HepG2 (cell line): ENCODE data around the gene PTPN14. TPM values are rescaled to one million over a fixed set of nuclear protein-coding genes. Genes with fewer than 3 reads are reported as not detected.

Experiments used
- ATAC-seq: fragments of 200-7000 bp; cut with Tn5 transposase; 3 replicates; pipeline ENCODE4 v1.9.1; 2020; ENCODE audit warnings: mild to moderate bottlenecking, moderate library complexity
- BruUV-seq: library from RNA; stranded (reverse); fragments of 400-500 nt; replicated peaks from 2 replicates; lab custom pipeline; 2021; lab: Mats Ljungman, UMichigan
- CTCF ChIA-PET: fragments of 300-600 bp; formaldehyde crosslinking; extraction: SDS; loops from one replicate; lab custom pipeline; 2021; ENCODE audit warnings: low total read pairs, inconsistent platforms, low intra/inter-chr PET ratio; lab: Yijun Ruan, JAX
- POLR2A ChIA-PET: fragments of 350-600 bp; sonication (Branson Sonifier 250); formaldehyde crosslinking; loops from one replicate; lab custom pipeline; 2020; ENCODE audit warnings: antibody characterized with exemption, inconsistent platforms; lab: Yijun Ruan, JAX
- DNase-seq: peaks from one replicate; pipeline ENCODE4 v3.0.0-alpha.2; 2015; ENCODE audit warnings: low spot score
- FAIRE-seq: peaks from 3 replicates; lab custom pipeline; 2011; peaks lifted over from hg19 to GRCh38; lab: Jason Lieb, UNC
- H2AFZ ChIP-seq: one replicate; pipeline ENCODE4 v1.6.1; 2011; ENCODE audit warnings: low read length, inconsistent platforms
- H3K27ac ChIP-seq: fragments of 300-600 bp; 3 replicates; pipeline ENCODE4 v1.8.0; 2011; ENCODE audit warnings: mixed run types, mild to moderate bottlenecking, mixed read lengths, low read length, inconsistent platforms; ENCODE audit not compliant: insufficient read depth; ENCODE audit errors: extremely low read length
- H3K27me3 ChIP-seq, 2 experiments: fragments of 200-600 bp in 1 of 2; 2 replicates in 1 of 2; 3 replicates in 1 of 2; pipeline versions ENCODE4 v1.6.0 to v1.8.0; 2011; ENCODE audit warnings: low read length in 2 of 2, mild to moderate bottlenecking in 2 of 2, moderate library complexity in 2 of 2, inconsistent platforms in 1 of 2; ENCODE audit not compliant: insufficient read depth in 2 of 2, control insufficient read depth in 1 of 2
- H3K36me3 ChIP-seq, 2 experiments: fragments of 200-600 bp in 1 of 2; replicated peaks in 1 of 2; 2 replicates in 1 of 2; 3 replicates in 1 of 2; pipeline versions ENCODE4 v1.5.1 to v1.8.0; 2011; ENCODE audit warnings: low read length in 2 of 2, inconsistent platforms in 1 of 2; ENCODE audit not compliant: insufficient read depth in 2 of 2, control insufficient read depth in 1 of 2
- H3K4me1 ChIP-seq: 2 replicates; pipeline ENCODE4 v1.5.1; 2012; ENCODE audit warnings: low read length, inconsistent platforms; ENCODE audit not compliant: insufficient read depth
- H3K4me2 ChIP-seq: 2 replicates; pipeline ENCODE4 v1.6.0; 2011; ENCODE audit warnings: low read depth, low read length, inconsistent platforms
- H3K4me3 ChIP-seq, 3 experiments: fragments of 200-600 bp in 1 of 3; sonication (generic), shearing (Covaris generic) in 1 of 3; replicated peaks in 1 of 3; 2 replicates each; pipeline ENCODE4 v1.5.1; 2011 to 2016; ENCODE audit warnings: low read length in 3 of 3, inconsistent platforms in 2 of 3, low read depth in 2 of 3, mild to moderate bottlenecking in 2 of 3, control low read depth in 1 of 3, mixed read lengths in 1 of 3; ENCODE audit not compliant: insufficient read depth in 1 of 3
- H3K79me2 ChIP-seq: one replicate; pipeline ENCODE4 v1.6.1; 2011; ENCODE audit warnings: low read length, inconsistent platforms; ENCODE audit not compliant: insufficient read depth
- H3K9ac ChIP-seq: 2 replicates; pipeline ENCODE4 v1.6.0; 2011; ENCODE audit warnings: mild to moderate bottlenecking, low read depth, low read length, inconsistent platforms; ENCODE audit not compliant: insufficient read depth
- H3K9me3 ChIP-seq: 2 replicates; pipeline ENCODE4 v1.5.1; 2012; ENCODE audit warnings: mild to moderate bottlenecking, low read length
- H4K20me1 ChIP-seq: 2 replicates; pipeline ENCODE4 v1.6.0; 2011; ENCODE audit warnings: inconsistent platforms, mild to moderate bottlenecking, low read length, moderate library complexity; ENCODE audit not compliant: insufficient read depth
- FOXA3 ChIP-seq: IDR thresholded peaks from 2 replicates; pipeline ENCODE4 v1.6.1; 2016; ENCODE audit warnings: missing genetic modification reagents, missing compliant biosample characterization
- FOXP1 ChIP-seq, 2 experiments: fragments of 450-650 bp in 1 of 2; IDR thresholded peaks; 2 replicates each; pipeline ENCODE4 v1.6.1; 2017 to 2018; ENCODE audit warnings: antibody characterized with exemption in 1 of 2
- HNRNPUL1 ChIP-seq: fragments of 200-400 bp; formaldehyde crosslinking; IDR thresholded peaks from 2 replicates; pipeline ENCODE4 v1.6.1; 2017; ENCODE audit warnings: low read depth, mild to moderate bottlenecking, low read length, moderate library complexity
- NFIC ChIP-seq: IDR thresholded peaks from 2 replicates; pipeline ENCODE4 v1.6.1; 2012; ENCODE audit warnings: mild to moderate bottlenecking, low read length, inconsistent platforms
- ONECUT2 ChIP-seq: sonication (generic); formaldehyde crosslinking; IDR thresholded peaks from 2 replicates; pipeline ENCODE4 v1.4.0; 2020; ENCODE audit warnings: missing genetic modification reagents
- PCBP2 ChIP-seq: fragments of 200-400 bp; formaldehyde crosslinking; optimal IDR thresholded peaks from 2 replicates; pipeline ENCODE3; 2018; ENCODE audit warnings: low read length, low read depth; ENCODE audit not compliant: poor library complexity, severe bottlenecking
- PITX1 ChIP-seq: sonication (generic); formaldehyde crosslinking; IDR thresholded peaks from 2 replicates; pipeline ENCODE4 v1.5.1; 2020; ENCODE audit warnings: mild to moderate bottlenecking, missing genetic modification reagents
- PRDM10 ChIP-seq: sonication (generic); formaldehyde crosslinking; IDR thresholded peaks from 2 replicates; pipeline ENCODE4 v1.4.0; 2020; ENCODE audit warnings: low read depth, missing genetic modification reagents
- REST ChIP-seq, 2 experiments: IDR thresholded peaks; 2 replicates each; pipeline ENCODE4 v1.6.1; 2011 to 2012; ENCODE audit warnings: low read length in 2 of 2, borderline replicate concordance in 1 of 2, low read depth in 1 of 2, mild to moderate bottlenecking in 1 of 2, moderate library complexity in 1 of 2
- SALL2 ChIP-seq: sonication (generic); formaldehyde crosslinking; IDR thresholded peaks from 2 replicates; pipeline ENCODE4 v1.8.1; 2023; ENCODE audit warnings: mild to moderate bottlenecking, missing genetic modification reagents, inconsistent platforms
- SAP130 ChIP-seq: IDR thresholded peaks from 2 replicates; pipeline ENCODE4 v1.6.1; 2016; ENCODE audit warnings: low read depth
- STAG1 ChIP-seq: sonication (generic); formaldehyde crosslinking; IDR thresholded peaks from 2 replicates; pipeline ENCODE4 v1.4.0; 2020; ENCODE audit warnings: missing genetic modification reagents
- TBX2 ChIP-seq: sonication (generic); formaldehyde crosslinking; IDR thresholded peaks from 2 replicates; pipeline ENCODE4 v1.5.0; 2020; ENCODE audit warnings: missing genetic modification reagents, mild to moderate bottlenecking, borderline replicate concordance
- ZFP1 ChIP-seq: IDR thresholded peaks from 2 replicates; pipeline ENCODE4 v1.6.1; 2016
- ZNF331 ChIP-seq: sonication (generic); formaldehyde crosslinking; IDR thresholded peaks from 2 replicates; pipeline ENCODE4 v1.4.0; 2020; ENCODE audit warnings: missing genetic modification reagents
- ZNF580 ChIP-seq: IDR thresholded peaks from 2 replicates; pipeline ENCODE4 v1.6.1; 2016; ENCODE audit warnings: low read depth, borderline replicate concordance
- ZNF766 ChIP-seq: sonication (generic); formaldehyde crosslinking; IDR thresholded peaks from 2 replicates; pipeline ENCODE4 v1.5.0; 2020; ENCODE audit warnings: missing genetic modification reagents, borderline replicate concordance
- WGBS: methylation state at CpG from one replicate; pipeline ENCODE4 v1.1.6; 2017; ENCODE audit warnings: low lambda C conversion rate; 5-methylcytosine and 5-hydroxymethylcytosine counted together
- in situ Hi-C: cut with HindIII; loops from 2 replicates; pipeline ENCODE4 v1.10.0; 2017; ENCODE audit warnings: low pct_unique_long_range_greater_than_20kb; ENCODE audit not compliant: extremely low pct_ligation_motif_present
- intact Hi-C: fragments of 100-400 bp; cut with micrococcal nuclease; formaldehyde crosslinking; loops from one replicate; pipeline ENCODE4 v1.10.0; 2022; ENCODE audit not compliant: unreplicated experiment
- polyA plus RNA-seq, 8 experiments: library from polyadenylated mRNA; depleted of rRNA in 3 of 8; stranded (reverse) in 7 of 8; unstranded in 1 of 8; fragments of >200 nt; fragmentation: Illumina TruSeq in 4 of 8; extraction: Trizol in 4 of 8; gene quantifications; 2 replicates each; pipeline versions ENCODE4 v1.2.1 to v1.2.3, GENCODE V29; 2011 to 2016; ENCODE audit warnings: low read depth in 4 of 8, missing spikeins in 1 of 8, mixed read lengths in 1 of 8; ENCODE audit not compliant: insufficient read depth in 1 of 8
- total RNA-seq, 5 experiments: library from RNA; depleted of rRNA; stranded (reverse); fragments of >200 nt; fragmentation: Illumina TruSeq; extraction: Trizol; gene quantifications; 2 replicates each; pipeline ENCODE4 v1.2.3, GENCODE V29; 2016; ENCODE audit warnings: low read depth in 1 of 5

Gene PTPN14
- total and polyA plus RNA-seq, 2 of the 13 experiments (the other 11 are each of a cell fraction or from before 2014, with no cell fraction given), result 3.9 to 4.7 TPM

DNA sequence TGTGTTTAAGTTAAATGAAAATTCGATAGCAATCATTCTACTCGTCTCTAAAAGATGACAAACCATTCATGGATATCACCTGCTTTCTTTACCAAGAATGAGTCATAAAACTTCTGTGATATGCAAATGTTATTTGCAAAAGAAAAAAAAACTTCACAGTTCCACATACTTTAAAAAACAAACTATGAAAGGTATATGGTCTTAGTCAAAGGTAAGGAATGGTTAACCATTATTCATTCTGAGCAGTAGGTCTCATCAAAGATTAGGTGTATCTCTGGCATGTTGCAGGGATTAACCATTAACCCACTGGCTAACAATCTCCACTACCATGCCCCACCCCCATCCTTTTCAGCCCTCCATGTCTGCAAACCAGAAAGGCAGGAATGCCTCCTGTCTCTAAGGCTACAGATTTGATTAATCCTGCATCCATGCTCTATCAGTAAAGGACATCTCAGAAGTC, 44.4 kb downstream of the PTPN14 start (continued):
- no peak for TF ChIP-seq FOXP1 (IDR thresholded peaks at IDR 0.05)
- TF ChIP-seq FOXP1 (CRISPR knock-in tag; IDR thresholded peaks at IDR 0.05), result peak; percentile 67
- no peak for TF ChIP-seq STAG1 (CRISPR knock-in tag)
- TF ChIP-seq ZNF766 (CRISPR knock-in tag), result no peak
- peak; percentile 86 for TF ChIP-seq PITX1 (CRISPR knock-in tag)
- TF ChIP-seq ZNF580 (CRISPR knock-in tag), result no peak
- no peak for TF ChIP-seq PCBP2
- 0 out of 2 replicates have a peak, but pooled peaks have one; percentile 27 for TF ChIP-seq ZNF331 (CRISPR knock-in tag)
- peak; percentile 57 for TF ChIP-seq SAP130 (CRISPR knock-in tag)
- TF ChIP-seq TBX2 (CRISPR knock-in tag), result peak; percentile 59; the same call in 1 of the 2 replicates
- TF ChIP-seq ZFP1, result no peak
- TF ChIP-seq FOXA3 (CRISPR knock-in tag), result peak; percentile 53; the same call in 1 of the 2 replicates
- peak; percentile 49; the same call in 1 of the 2 replicates for TF ChIP-seq NFIC
- peak; percentile 90; the same call in 1 of the 2 replicates for TF ChIP-seq HNRNPUL1
- TF ChIP-seq ONECUT2 (CRISPR knock-in tag), result 0 out of 2 replicates have a peak, but pooled peaks have one; percentile 41

DNA sequence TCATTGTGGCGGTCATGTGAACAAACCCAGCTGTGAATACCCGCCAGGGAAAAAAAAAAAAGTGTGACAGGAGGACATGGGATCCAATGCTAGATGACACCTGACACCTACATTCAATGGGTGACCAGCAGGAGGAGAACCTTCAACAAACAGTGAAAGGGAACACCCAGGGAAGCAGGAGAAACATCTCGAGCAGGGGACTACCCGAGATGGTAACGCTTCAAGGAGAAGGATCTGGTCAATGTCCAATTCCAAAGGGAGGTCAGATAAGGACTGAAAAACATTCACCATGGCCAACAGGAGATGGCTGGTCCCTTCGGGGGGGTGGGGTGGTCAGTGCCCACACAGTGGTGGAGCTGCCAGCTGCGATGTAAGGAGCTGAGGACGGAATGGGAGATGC, 46.3 kb downstream of the PTPN14 start:
- Histone ChIP-seq H2AFZ (no peak overlapping the region), H3K27ac (no peak overlapping the region), H3K27me3 (no peaks in the 10 kb centered on the region), H3K4me2 (no peak overlapping the region), H3K4me3 (no peak overlapping the region), H3K79me2 (no peaks in the 10 kb centered on the region), H3K36me3 (no peaks in the 10 kb centered on the region), H4K20me1 (no peaks in the 10 kb centered on the region), H3K9me3 (no peaks in the 10 kb centered on the region), H3K4me1 (peaks cover 51% of the 10 kb centered on the region), H3K9ac (no peak overlapping the region)
- ChIA-PET POLR2A (no interaction called here), CTCF (no interaction called here)
- intact Hi-C loops (loop anchor here (5.0 kb wide), 1 partner anchor 43 kb away; no protein-coding TSS in a partner anchor), in situ Hi-C loops (loop anchor here (5.0 kb wide), 1 partner anchor 47 kb away; the partner anchor contains the start of gene PTPN14)
- no TSS peak for BruUV-seq
- peak; percentile 44 for FAIRE-seq
- peak; percentile 59 for DNase-seq
- 83% methylated on average over 8 of the region's 8 CpGs for WGBS
- peak; percentile 33; the same call in 2 of the 3 replicates for ATAC-seq
- TF ChIP-seq SALL2 (CRISPR knock-in tag) (no peak), PRDM10 (CRISPR knock-in tag) (no peak), REST (IDR thresholded peaks at IDR 0.05; ENCODE audit: borderline replicate concordance in 1 of 2, low read depth in 1 of 2, low read length in 2 of 2) (no peak)
